Peyer's patch (tissue), 4 donors: ENCODE measurements around the gene SHISA9.

Experiments
- POLR2A ChIP-seq, 2 donors: fragments of 450-650 bp; IDR thresholded peaks; one replicate each; pipeline ENCODE4 v1.5.1; 2017; ENCODE audit warnings: antibody characterized with exemption in 2 of 2, mild to moderate bottlenecking in 2 of 2, moderate library complexity in 2 of 2
- TF ChIP-seq, protein P1 (sequence below), 6 experiments: fragments of 450-650 bp in 4 of 6; fragments of 200-600 bp in 2 of 6; sonication (generic) in 1 of 6; IDR thresholded peaks; one replicate each; pipeline ENCODE4 v1.5.1; 2017 to 2019; ENCODE audit warnings: antibody characterized with exemption in 6 of 6, mild to moderate bottlenecking in 3 of 6, moderate library complexity in 1 of 6

DNA sequence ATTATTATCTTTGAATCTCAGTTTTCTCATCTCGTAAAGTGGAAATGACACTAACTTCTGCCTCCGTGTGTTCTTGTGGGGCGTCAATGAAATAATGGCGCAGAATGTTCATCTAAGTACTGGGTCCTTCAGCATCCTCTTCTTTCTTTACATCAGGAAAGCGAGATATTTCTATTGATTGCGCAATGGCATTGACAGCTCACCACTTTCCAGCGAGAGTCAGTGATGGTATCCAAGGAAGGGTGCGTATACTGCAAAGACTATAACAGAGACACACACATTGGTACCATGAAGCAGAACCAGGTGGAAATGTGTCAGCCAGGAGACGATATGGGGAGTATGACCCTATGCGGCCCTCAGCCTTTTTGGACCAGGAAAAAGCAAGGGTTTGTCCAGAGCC is 162.1 kb downstream of the SHISA9 start:
- TF ChIP-seq, protein P1, sequence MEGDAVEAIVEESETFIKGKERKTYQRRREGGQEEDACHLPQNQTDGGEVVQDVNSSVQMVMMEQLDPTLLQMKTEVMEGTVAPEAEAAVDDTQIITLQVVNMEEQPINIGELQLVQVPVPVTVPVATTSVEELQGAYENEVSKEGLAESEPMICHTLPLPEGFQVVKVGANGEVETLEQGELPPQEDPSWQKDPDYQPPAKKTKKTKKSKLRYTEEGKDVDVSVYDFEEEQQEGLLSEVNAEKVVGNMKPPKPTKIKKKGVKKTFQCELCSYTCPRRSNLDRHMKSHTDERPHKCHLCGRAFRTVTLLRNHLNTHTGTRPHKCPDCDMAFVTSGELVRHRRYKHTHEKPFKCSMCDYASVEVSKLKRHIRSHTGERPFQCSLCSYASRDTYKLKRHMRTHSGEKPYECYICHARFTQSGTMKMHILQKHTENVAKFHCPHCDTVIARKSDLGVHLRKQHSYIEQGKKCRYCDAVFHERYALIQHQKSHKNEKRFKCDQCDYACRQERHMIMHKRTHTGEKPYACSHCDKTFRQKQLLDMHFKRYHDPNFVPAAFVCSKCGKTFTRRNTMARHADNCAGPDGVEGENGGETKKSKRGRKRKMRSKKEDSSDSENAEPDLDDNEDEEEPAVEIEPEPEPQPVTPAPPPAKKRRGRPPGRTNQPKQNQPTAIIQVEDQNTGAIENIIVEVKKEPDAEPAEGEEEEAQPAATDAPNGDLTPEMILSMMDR (IDR thresholded peaks at IDR 0.05), result no peak
- TF ChIP-seq POLR2A (IDR thresholded peaks at IDR 0.05), result no peak
